ENCODE measurements around the gene TCEAL3. TPM values are rescaled to one million over a fixed set of nuclear protein-coding genes. Genes with fewer than 3 reads are reported as not detected.
A peak's percentile ranks its signal among the peaks of the same experiment; 100 is the strongest.

TCEAL3 gene
- total RNA-seq, 2 donors from 2014 or later: 75.5 to 92.0 TPM

DNA sequence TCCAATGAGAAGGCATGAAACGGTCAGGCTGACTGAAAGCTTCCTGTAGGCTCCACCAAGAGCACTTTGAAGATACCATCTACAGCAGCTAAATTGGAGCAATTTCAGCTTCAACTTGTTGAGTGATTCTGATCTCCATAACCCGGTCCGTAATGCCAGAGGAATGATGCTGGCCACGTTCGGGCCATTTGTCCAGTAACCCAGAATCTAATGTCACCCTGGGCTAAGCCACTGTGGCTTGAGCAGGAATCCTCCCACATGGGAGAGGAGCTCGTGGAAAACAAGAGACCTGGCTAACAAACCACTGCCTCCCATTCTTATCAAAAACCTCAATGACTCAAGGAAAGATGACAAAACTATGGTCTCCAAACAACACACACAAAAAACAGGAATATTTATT lies 36.6 kb upstream of the TCEAL3 start:
- intact Hi-C loops (cut with DNase I): no loop called here
- Histone ChIP-seq H3K9me3 (no peaks in the 10 kb centered on the region), H3K36me3 (no peaks in the 10 kb centered on the region), H3K4me3 (no peak overlapping the region), H3K27ac (no peak overlapping the region), H3K4me1 (replicated peaks) (no peaks in the 10 kb centered on the region), H3K27me3 (replicated peaks; ENCODE audit: insufficient read depth) (no peaks in the 10 kb centered on the region)
- 94% methylated on average over 6 of the region's 6 CpGs for WGBS
- DNase-seq (ENCODE audit: low spot score): no peak
- TF ChIP-seq POLR2AphosphoS5 (IDR thresholded peaks at IDR 0.05): no peak
- TF ChIP-seq POLR2A (IDR thresholded peaks at IDR 0.05): no peak
- TF ChIP-seq, protein P1, sequence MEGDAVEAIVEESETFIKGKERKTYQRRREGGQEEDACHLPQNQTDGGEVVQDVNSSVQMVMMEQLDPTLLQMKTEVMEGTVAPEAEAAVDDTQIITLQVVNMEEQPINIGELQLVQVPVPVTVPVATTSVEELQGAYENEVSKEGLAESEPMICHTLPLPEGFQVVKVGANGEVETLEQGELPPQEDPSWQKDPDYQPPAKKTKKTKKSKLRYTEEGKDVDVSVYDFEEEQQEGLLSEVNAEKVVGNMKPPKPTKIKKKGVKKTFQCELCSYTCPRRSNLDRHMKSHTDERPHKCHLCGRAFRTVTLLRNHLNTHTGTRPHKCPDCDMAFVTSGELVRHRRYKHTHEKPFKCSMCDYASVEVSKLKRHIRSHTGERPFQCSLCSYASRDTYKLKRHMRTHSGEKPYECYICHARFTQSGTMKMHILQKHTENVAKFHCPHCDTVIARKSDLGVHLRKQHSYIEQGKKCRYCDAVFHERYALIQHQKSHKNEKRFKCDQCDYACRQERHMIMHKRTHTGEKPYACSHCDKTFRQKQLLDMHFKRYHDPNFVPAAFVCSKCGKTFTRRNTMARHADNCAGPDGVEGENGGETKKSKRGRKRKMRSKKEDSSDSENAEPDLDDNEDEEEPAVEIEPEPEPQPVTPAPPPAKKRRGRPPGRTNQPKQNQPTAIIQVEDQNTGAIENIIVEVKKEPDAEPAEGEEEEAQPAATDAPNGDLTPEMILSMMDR (IDR thresholded peaks at IDR 0.05): no peak

DNA sequence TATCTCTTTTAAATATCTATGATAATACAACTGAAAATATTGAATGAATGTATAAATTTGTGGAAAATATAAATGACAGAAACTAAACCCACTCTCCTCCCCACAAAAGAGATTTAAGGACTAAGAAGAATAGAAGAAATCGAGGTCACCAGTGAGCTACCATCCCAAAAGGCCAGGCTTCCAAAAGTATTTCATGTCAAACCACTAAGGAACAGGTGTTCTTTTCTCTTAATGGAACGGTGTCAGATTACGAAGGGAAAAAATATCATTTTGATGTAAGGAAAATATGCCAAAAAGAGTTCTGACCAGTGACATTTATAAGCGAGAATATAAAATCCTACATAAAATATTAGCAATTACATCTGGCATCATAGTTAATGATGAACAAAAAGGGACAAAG lies 36.0 kb upstream of the TCEAL3 start:
- no peak overlapping the region for H3K27ac ChIP-seq
- H3K4me1 ChIP-seq (replicated peaks): no peaks in the 10 kb centered on the region
- H3K27me3 ChIP-seq (replicated peaks; ENCODE audit: insufficient read depth): no peaks in the 10 kb centered on the region
- H3K36me3 ChIP-seq: no peaks in the 10 kb centered on the region
- H3K4me3 ChIP-seq: no peak overlapping the region
- TF ChIP-seq, protein P1 (IDR thresholded peaks at IDR 0.05): no peak
- no peak for TF ChIP-seq POLR2AphosphoS5 (IDR thresholded peaks at IDR 0.05)
- no peak for TF ChIP-seq POLR2A (IDR thresholded peaks at IDR 0.05)
- no peaks in the 10 kb centered on the region for H3K9me3 ChIP-seq
- no peak for DNase-seq (ENCODE audit: low spot score)
- 53% methylated on average over 4 of the region's 4 CpGs for WGBS
- intact Hi-C loops (cut with DNase I): no loop called here

DNA sequence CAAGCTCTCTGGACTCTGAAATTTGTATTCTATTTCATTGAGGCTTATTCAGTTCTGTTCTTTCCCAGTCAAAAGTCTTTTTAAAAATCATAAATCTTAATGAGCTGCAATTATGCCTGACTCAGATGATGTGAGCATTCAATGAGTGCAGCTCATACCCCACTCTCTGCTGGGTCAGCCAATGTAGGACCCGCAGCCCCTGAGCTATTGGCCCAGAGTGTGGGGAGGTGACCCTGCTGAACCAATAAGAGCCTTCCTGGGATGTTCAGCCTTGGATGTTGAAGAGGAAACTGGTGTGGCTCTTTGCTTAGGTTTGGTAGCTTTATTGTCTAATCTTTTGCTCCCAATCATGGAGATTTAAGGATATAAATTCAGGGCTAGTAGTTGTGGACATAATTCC lies 34.6 kb upstream of the TCEAL3 start:
- TF ChIP-seq, protein P1 (IDR thresholded peaks at IDR 0.05): no peak
- TF ChIP-seq POLR2A (IDR thresholded peaks at IDR 0.05) (no peak), POLR2AphosphoS5 (IDR thresholded peaks at IDR 0.05) (no peak)
- 86% methylated on average over 1 of the region's 1 CpG for WGBS
- no peaks in the 10 kb centered on the region for H3K9me3 ChIP-seq
- no peak overlapping the region for H3K4me3 ChIP-seq
- no peaks in the 10 kb centered on the region for H3K36me3 ChIP-seq
- H3K4me1 ChIP-seq (replicated peaks): no peaks in the 10 kb centered on the region
- H3K27me3 ChIP-seq (replicated peaks; ENCODE audit: insufficient read depth): no peaks in the 10 kb centered on the region
- intact Hi-C loops (cut with DNase I): no loop called here
- no peak for DNase-seq (ENCODE audit: low spot score)
- no peak overlapping the region for H3K27ac ChIP-seq

DNA sequence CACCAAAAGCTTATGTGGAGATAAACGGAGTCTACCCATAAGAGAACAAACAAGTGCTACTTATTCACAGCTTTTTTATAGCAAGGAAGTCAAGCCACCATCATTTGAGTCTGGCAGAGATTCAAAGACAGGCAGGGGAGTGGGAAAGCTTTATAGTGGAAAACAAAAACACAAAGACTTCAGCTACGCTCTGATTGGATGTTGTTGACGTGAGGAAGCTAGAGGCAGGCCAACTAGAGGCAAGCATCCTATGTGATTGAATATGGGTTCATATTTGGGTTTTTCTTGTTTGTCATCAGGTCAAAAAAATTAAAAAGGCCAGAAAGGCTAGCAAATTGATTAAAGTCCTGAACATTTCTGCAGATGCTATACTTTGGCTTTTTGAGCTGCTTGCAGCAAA lies 23.2 kb upstream of the TCEAL3 start:
- no peaks in the 10 kb centered on the region for H3K27me3 ChIP-seq (replicated peaks; ENCODE audit: insufficient read depth)
- DNase-seq (ENCODE audit: low spot score): no peak
- no peaks in the 10 kb centered on the region for H3K9me3 ChIP-seq
- WGBS: 60% methylated on average over 3 of the region's 3 CpGs
- TF ChIP-seq, protein P1 (IDR thresholded peaks at IDR 0.05): no peak
- peak overlapping the region in 1 of 2 donors; percentile 90 for H3K27ac ChIP-seq
- no peaks in the 10 kb centered on the region for H3K36me3 ChIP-seq
- H3K4me1 ChIP-seq (replicated peaks): no peaks in the 10 kb centered on the region
- intact Hi-C loops (cut with DNase I): no loop called here
- H3K4me3 ChIP-seq: no peak overlapping the region

DNA sequence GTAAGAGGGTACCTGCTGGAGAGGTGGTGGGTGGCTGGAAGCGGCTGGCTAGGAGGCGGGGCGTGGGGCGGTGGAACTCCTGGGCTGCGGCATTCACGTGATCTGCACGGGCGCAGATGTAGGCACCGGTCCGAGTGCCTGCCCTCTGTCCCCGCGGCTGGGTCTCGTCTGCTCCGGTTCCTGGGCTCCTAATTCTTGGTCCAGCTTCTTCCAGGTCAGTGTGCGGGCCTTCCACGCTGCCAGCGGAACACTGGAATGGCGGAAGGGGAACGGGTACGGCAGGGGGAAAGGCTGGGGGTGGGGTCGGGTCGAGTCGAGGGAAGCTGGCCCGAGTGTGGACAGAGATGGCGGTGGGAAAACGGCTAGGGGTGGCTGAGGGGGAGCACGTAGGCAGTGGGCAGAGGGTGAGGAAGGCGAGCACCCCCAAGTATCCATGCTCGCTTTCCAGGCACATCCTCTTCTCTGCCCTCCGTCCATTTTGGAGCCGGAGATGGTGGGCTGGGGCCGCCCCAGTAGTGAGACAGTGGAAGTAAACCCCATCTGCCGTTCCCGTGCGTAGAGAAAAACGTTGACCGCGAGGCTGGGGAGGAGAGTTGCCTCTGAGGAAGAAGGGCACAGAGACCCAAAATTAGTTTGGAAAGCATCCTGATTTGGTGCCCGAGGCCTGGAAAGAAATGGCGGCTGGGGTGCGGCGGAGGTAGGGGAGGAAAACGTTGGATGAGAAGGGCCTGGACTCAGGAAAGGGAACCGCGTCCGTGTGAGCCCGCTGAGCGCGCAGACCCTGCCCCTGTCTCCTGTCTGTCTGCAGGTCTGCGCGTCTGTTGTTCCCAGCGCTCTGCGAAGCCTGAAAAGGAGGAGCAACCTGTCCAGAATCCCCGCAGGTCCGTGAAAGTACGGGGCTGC lies 22.1 kb upstream of the TCEAL3 start, which contains the start of gene TCEAL4:
Gene TCEAL4, plus strand, starts transcription at position 105 of the 903 bp plus-strand sequence. CDS start 1,161 bp downstream, outside the sequence.
- under 1% methylated on average over 45 of the region's 56 CpGs for WGBS
- H3K4me1 ChIP-seq (replicated peaks): no peaks in the 10 kb centered on the region
- peak; percentile 53 for DNase-seq (ENCODE audit: low spot score)
- H3K27me3 ChIP-seq (replicated peaks; ENCODE audit: insufficient read depth): no peaks in the 10 kb centered on the region
- peak within 1 kb of the TSS; percentile 90 to 92 for H3K27ac ChIP-seq
- no peaks in the 10 kb centered on the region for H3K9me3 ChIP-seq
- H3K36me3 ChIP-seq: no peaks in the 10 kb centered on the region
- intact Hi-C loops (cut with DNase I): no loop called here
- peak within 1 kb of the TSS; percentile 55 to 67 for H3K4me3 ChIP-seq
- TF ChIP-seq POLR2AphosphoS5 (IDR thresholded peaks at IDR 0.05) (peak; percentile 40), POLR2A (IDR thresholded peaks at IDR 0.05) (peak; percentile 60)
- TF ChIP-seq, protein P1 (IDR thresholded peaks at IDR 0.05): no peak

Measured in prostate gland (tissue), 2 donors.